CD8-positive, alpha-beta memory T cell (primary cell): ENCODE measurements around the gene SFMBT2. TPM values are rescaled to one million over a fixed set of nuclear protein-coding genes. Genes with fewer than 3 reads are reported as not detected.
"Not testable (repeated sequence)": the region's sequence is repeated elsewhere in the genome, so short reads cannot be mapped to it uniquely, and the experiment has no call there.

Source experiments
- CTCF ChIA-PET: fragments of 350-600 bp; sonication (Branson Sonifier 250); formaldehyde crosslinking; loops from one replicate; lab custom pipeline; 2021; ENCODE audit warnings: antibody characterized with exemption; lab: Charles Lee
- POLR2A ChIA-PET: fragments of 350-600 bp; sonication (Branson Sonifier 250); formaldehyde crosslinking; loops from one replicate; lab custom pipeline; 2021; ENCODE audit warnings: antibody characterized with exemption; lab: Charles Lee
- DNase-seq, 5 donors: peaks; one replicate each; pipeline versions ENCODE4 v3.0.0 to v3.0.0-alpha.2; 2020 to 2022; ENCODE audit warnings: mixed read lengths in 1 of 5
- H3K27ac ChIP-seq: one replicate; pipeline ENCODE4 v1.7.0; 2013; ENCODE audit warnings: low read depth, mild to moderate bottlenecking, low read length, moderate library complexity
- H3K27me3 ChIP-seq: 2 replicates; pipeline ENCODE4 v1.7.0; 2013; ENCODE audit warnings: low read length, mild to moderate bottlenecking; ENCODE audit not compliant: insufficient read depth, poor library complexity, severe bottlenecking
- H3K36me3 ChIP-seq: 2 replicates; pipeline ENCODE4 v1.7.0; 2013; ENCODE audit warnings: mild to moderate bottlenecking, low read length, moderate library complexity; ENCODE audit not compliant: insufficient read depth
- H3K4me1 ChIP-seq: 2 replicates; pipeline ENCODE4 v1.7.0; 2013; ENCODE audit warnings: mild to moderate bottlenecking, low read length, moderate library complexity; ENCODE audit not compliant: insufficient read depth
- H3K4me3 ChIP-seq: 2 replicates; pipeline ENCODE4 v1.7.0; 2013; ENCODE audit warnings: mild to moderate bottlenecking, low read length
- H3K9me3 ChIP-seq: 2 replicates; pipeline ENCODE4 v1.7.0; 2013; ENCODE audit warnings: mild to moderate bottlenecking, low read length
- H3K27ac Mint-ChIP-seq, 8 donors: one replicate each; pipeline ENCODE4 v1.8.0; 2020 to 2021; ENCODE audit warnings: mixed read lengths in 8 of 8, mild to moderate bottlenecking in 6 of 8, inconsistent platforms in 3 of 8, moderate library complexity in 3 of 8
- H3K27me3 Mint-ChIP-seq, 2 donors: one replicate each; pipeline ENCODE4 v1.8.0; 2020 to 2021; ENCODE audit warnings: mixed read lengths in 2 of 2, mild to moderate bottlenecking in 1 of 2, moderate library complexity in 1 of 2
- H3K36me3 Mint-ChIP-seq, 3 donors: one replicate each; pipeline ENCODE4 v1.8.0; 2020 to 2021; ENCODE audit warnings: mixed read lengths in 3 of 3, inconsistent platforms in 1 of 3, mild to moderate bottlenecking in 1 of 3
- H3K4me1 Mint-ChIP-seq, 3 donors: one replicate each; pipeline ENCODE4 v1.8.0; 2020 to 2021; ENCODE audit warnings: mixed read lengths in 3 of 3, inconsistent platforms in 1 of 3, mild to moderate bottlenecking in 1 of 3
- H3K4me3 Mint-ChIP-seq, 7 donors: one replicate each; pipeline ENCODE4 v1.8.0; 2020 to 2021; ENCODE audit warnings: mixed read lengths in 7 of 7, mild to moderate bottlenecking in 6 of 7, moderate library complexity in 4 of 7, inconsistent platforms in 2 of 7
- H3K9me3 Mint-ChIP-seq, 5 donors: one replicate each; pipeline ENCODE4 v1.8.0; 2020 to 2022; ENCODE audit warnings: mixed read lengths in 5 of 5, mild to moderate bottlenecking in 3 of 5, moderate library complexity in 2 of 5, inconsistent platforms in 1 of 5
- polyA plus RNA-seq: library from polyadenylated mRNA; unstranded; fragments of 300-500 nt; fragmentation: Illumina TruSeq; gene quantifications from one replicate; pipeline ENCODE4 v1.2.3, GENCODE V29; 2021
- total RNA-seq, 2 experiments: library from RNA; stranded (reverse); gene quantifications; one replicate each; pipeline ENCODE4 v1.2.3, GENCODE V29; 2021

The SFMBT2 gene
- total and polyA plus RNA-seq, 3 experiments from 2014 or later: 4.9 to 18.3 (median 17.4) TPM

DNA sequence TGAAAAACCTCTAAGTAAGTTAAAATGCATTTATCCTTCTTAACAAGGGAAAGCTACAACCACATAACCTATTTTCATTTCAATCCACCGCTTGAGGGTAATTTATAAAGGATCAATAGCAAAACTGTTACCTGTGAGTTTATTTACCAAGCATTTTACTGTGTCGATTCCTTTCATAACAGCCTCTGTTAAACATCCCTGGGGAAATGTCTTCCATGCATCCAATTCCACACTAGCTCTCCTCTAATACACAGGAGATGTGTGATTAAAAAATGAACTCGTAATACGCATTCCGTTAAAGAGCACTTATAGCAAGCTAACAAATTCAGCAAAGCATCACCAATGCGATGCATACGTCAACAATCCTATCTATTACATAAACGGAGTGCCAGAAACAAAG is 185.7 kb downstream of the SFMBT2 start:
- H3K4me3 ChIP-seq: no peak overlapping the region
- CTCF ChIA-PET: interaction anchor here (0.6 kb wide), 1 partner anchor 38 kb away, joined by 3 read pairs; no protein-coding TSS in a partner anchor
- Mint-ChIP-seq H3K4me3 (no peak overlapping the region), H3K9me3 (peaks cover 8 to 22% (median 21%) of the 10 kb centered on the region in 5 donors), H3K36me3 (peaks cover 49 to 77% (median 49%) of the 10 kb centered on the region in 3 donors), H3K27me3 (no peaks in the 10 kb centered on the region), H3K4me1 (no peaks in the 10 kb centered on the region), H3K27ac (no peak overlapping the region)
- H3K4me1 ChIP-seq: no peaks in the 10 kb centered on the region
- POLR2A ChIA-PET: no interaction called here
- H3K27me3 ChIP-seq: no peaks in the 10 kb centered on the region
- peaks cover 51% of the 10 kb centered on the region for H3K36me3 ChIP-seq
- H3K27ac ChIP-seq: no peak overlapping the region
- no peak for DNase-seq
- peaks cover 8% of the 10 kb centered on the region for H3K9me3 ChIP-seq

DNA sequence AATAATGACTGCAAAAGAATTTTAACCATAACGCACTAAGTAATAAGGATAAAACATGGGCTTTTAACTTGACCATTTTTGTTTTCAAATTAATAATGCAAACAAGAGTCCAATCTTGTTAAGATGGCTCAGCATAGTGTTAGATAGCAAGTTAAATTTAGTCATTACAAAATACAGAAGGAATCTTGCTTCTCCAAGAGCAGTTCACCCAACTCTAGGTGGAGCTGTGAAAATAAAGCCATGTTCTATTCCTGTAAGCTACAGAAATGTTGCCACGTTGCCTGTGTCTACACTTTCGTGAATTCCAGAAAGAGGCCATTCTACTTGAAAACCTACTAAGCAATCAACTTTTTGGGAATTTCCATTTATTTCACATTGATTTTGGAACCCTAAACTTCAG is 191.9 kb downstream of the SFMBT2 start:
- Mint-ChIP-seq H3K4me1 (peaks cover 0 to 6% (median 4%) of the 10 kb centered on the region in 3 donors), H3K9me3 (peaks cover 2 to 10% (median 10%) of the 10 kb centered on the region in 5 donors), H3K27ac (no peak overlapping the region), H3K27me3 (peaks cover 0 to 1% of the 10 kb centered on the region in 2 donors), H3K36me3 (peaks cover 22 to 81% (median 37%) of the 10 kb centered on the region in 3 donors), H3K4me3 (no peak overlapping the region)
- no peak overlapping the region for H3K27ac ChIP-seq
- POLR2A ChIA-PET: no interaction called here
- no peaks in the 10 kb centered on the region for H3K27me3 ChIP-seq
- no peak overlapping the region for H3K4me3 ChIP-seq
- H3K4me1 ChIP-seq: no peaks in the 10 kb centered on the region
- DNase-seq: no peak
- peaks cover 19% of the 10 kb centered on the region for H3K36me3 ChIP-seq
- CTCF ChIA-PET: interaction anchor here (1.0 kb wide), 1 partner anchor 15 kb away, joined by 3 read pairs; no protein-coding TSS in a partner anchor
- H3K9me3 ChIP-seq: peaks cover 3% of the 10 kb centered on the region

DNA sequence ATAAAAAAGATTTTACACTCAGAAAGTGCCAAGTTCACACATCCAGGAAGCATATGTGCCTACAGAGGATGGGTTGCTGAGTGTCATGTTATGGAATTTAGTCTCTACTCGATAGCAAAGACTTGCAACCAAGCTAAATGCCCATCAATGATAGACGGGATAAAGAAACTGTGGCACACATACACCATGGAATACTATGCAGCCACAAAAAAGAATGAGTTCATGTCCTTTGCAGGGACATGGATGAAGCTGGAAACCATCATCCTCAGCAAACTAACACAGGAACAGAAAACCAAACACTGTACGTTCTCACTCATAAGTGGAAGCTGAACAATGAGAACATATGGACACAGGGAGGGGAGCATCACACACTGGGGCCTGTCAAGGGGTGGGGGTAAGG is 198.1 kb downstream of the SFMBT2 start:
- POLR2A ChIA-PET: not testable (repeated sequence)

DNA sequence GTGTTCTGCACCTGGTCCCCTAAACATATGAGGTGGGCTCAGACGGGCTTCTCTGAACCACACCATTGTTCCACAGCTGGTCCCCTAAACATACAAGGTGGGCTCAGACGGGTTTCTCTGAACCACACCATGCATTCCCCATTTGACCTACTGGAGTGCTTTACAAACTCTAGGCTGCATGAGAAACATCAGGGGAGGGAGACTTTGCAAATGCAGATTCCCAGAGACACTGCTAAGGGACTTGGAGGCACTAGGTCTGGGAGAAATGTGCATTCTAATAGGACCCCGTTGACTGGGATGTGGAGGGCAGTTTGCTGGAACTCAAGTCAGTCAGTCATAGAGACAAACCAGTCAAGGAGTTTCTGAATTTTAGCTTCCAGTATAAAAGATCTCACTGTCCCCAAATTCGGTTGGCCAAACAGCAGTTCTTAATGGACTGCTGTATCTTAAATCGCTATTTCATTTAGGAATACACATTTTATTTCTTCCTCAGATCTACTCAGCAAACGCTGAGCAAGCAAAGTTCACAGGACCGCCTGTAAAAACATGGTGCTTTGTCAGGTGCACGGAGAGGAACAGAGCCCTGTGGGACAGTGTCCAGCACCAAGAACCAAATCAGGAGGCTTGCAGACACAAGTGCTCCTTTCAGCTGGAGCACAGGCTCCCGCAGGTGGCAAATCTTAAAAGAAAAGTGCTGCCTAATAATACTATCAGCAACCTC is 198.8 kb downstream of the SFMBT2 start:
- peaks cover 0 to 14% (median 4%) of the 10 kb centered on the region in 3 donors for H3K4me1 Mint-ChIP-seq
- Histone ChIP-seq H3K27me3 (no peaks in the 10 kb centered on the region), H3K9me3 (no peaks in the 10 kb centered on the region), H3K4me1 (no peaks in the 10 kb centered on the region), H3K36me3 (peaks cover 8% of the 10 kb centered on the region), H3K27ac (no peak overlapping the region), H3K4me3 (no peak overlapping the region)
- peaks cover 0 to 3% of the 10 kb centered on the region in 2 donors for H3K27me3 Mint-ChIP-seq
- POLR2A ChIA-PET: no interaction called here
- H3K9me3 Mint-ChIP-seq: no peaks in the 10 kb centered on the region
- peak overlapping the region in 1 of 8 donors; percentile 65 for H3K27ac Mint-ChIP-seq
- no peak overlapping the region for H3K4me3 Mint-ChIP-seq
- CTCF ChIA-PET: no interaction called here
- H3K36me3 Mint-ChIP-seq: peaks cover 24 to 87% (median 38%) of the 10 kb centered on the region in 3 donors
- no peak for DNase-seq

More for the DNA sequence above, 198.1 kb downstream of the SFMBT2 start:
- H3K27ac Mint-ChIP-seq: peak overlapping the region in 1 of 8 donors; percentile 68
- H3K9me3 ChIP-seq, DNase-seq, CTCF ChIA-PET, H3K4me3 ChIP-seq, H3K36me3 ChIP-seq, H3K27ac ChIP-seq, H3K27me3 Mint-ChIP-seq, H3K4me3 Mint-ChIP-seq, H3K9me3 Mint-ChIP-seq, H3K27me3 ChIP-seq, H3K4me1 ChIP-seq: not testable (repeated sequence)
- peaks cover 0 to 14% (median 4%) of the 10 kb centered on the region in 3 donors for H3K4me1 Mint-ChIP-seq
- peaks cover 28 to 87% (median 37%) of the 10 kb centered on the region in 3 donors for H3K36me3 Mint-ChIP-seq

DNA sequence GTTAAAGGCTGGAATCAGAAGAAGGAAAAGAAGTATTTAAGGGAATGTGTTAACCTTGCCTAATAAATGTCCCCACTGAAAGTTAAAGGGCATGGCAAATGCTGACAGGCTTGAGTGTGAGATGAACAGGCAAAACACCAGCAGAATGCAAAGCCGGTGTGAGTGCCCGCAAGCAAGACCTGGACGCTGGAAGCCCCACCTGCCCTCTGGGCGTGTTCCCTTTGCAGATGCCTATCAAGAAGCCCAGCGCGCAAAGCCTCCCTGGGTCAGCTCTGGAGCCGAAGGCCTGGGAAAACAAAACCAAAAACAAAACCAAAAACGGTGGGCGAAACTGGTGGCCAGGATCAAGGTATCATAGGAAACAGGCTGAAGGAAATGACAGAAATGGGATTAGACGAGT is 200.3 kb downstream of the SFMBT2 start:
- no peaks in the 10 kb centered on the region for H3K4me1 ChIP-seq
- peaks cover 0 to 2% of the 10 kb centered on the region in 2 donors for H3K27me3 Mint-ChIP-seq

DNA sequence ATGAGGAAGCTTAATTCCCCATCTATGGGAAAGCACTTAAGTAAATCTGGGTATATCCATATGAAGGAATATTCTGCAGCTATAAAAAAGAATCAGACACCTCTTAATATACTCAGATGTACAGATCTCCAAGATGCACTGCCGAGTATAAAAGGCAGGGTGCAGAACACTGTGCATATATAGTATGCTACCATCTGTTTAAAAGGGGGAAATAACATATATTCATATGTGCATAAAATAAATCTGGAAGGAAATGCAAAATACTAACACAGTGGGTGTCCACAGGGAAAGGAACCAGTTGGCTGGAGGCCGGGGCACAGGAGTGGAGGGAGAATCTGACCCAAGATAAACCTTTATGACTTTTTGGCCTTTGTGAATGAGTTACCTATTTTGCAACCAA is 201.4 kb downstream of the SFMBT2 start:
- no peaks in the 10 kb centered on the region for H3K27me3 ChIP-seq
- no peak for DNase-seq
- Mint-ChIP-seq H3K27me3 (peaks cover 0 to 2% of the 10 kb centered on the region in 2 donors), H3K27ac (no peak overlapping the region), H3K9me3 (no peaks in the 10 kb centered on the region), H3K36me3 (peaks cover 17 to 82% (median 31%) of the 10 kb centered on the region in 3 donors), H3K4me3 (no peak overlapping the region), H3K4me1 (peaks cover 0 to 14% (median 6%) of the 10 kb centered on the region in 3 donors)
- no peak overlapping the region for H3K4me3 ChIP-seq
- peaks cover 2% of the 10 kb centered on the region for H3K36me3 ChIP-seq
- H3K27ac ChIP-seq: no peak overlapping the region
- ChIA-PET CTCF (interaction anchor here (0.8 kb wide), 1 partner anchor 18 kb away, joined by 3 read pairs; no protein-coding TSS in a partner anchor), POLR2A (no interaction called here)
- H3K9me3 ChIP-seq: no peaks in the 10 kb centered on the region
- no peaks in the 10 kb centered on the region for H3K4me1 ChIP-seq

More for the DNA sequence above, 200.3 kb downstream of the SFMBT2 start:
- no peak overlapping the region for H3K27ac ChIP-seq
- Mint-ChIP-seq H3K36me3 (peaks cover 17 to 84% (median 32%) of the 10 kb centered on the region in 3 donors), H3K27ac (peak overlapping the region in 1 of 8 donors; percentile 33), H3K4me1 (peaks cover 0 to 14% (median 6%) of the 10 kb centered on the region in 3 donors), H3K4me3 (no peak overlapping the region), H3K9me3 (no peaks in the 10 kb centered on the region)
- no peaks in the 10 kb centered on the region for H3K27me3 ChIP-seq
- H3K9me3 ChIP-seq: no peaks in the 10 kb centered on the region
- no peak for DNase-seq
- no peak overlapping the region for H3K4me3 ChIP-seq
- ChIA-PET POLR2A (interaction anchor here (0.6 kb wide), 1 partner anchor 50 kb away, joined by 3 read pairs; no protein-coding TSS in a partner anchor), CTCF (no interaction called here)
- H3K36me3 ChIP-seq: peaks cover 8% of the 10 kb centered on the region

DNA sequence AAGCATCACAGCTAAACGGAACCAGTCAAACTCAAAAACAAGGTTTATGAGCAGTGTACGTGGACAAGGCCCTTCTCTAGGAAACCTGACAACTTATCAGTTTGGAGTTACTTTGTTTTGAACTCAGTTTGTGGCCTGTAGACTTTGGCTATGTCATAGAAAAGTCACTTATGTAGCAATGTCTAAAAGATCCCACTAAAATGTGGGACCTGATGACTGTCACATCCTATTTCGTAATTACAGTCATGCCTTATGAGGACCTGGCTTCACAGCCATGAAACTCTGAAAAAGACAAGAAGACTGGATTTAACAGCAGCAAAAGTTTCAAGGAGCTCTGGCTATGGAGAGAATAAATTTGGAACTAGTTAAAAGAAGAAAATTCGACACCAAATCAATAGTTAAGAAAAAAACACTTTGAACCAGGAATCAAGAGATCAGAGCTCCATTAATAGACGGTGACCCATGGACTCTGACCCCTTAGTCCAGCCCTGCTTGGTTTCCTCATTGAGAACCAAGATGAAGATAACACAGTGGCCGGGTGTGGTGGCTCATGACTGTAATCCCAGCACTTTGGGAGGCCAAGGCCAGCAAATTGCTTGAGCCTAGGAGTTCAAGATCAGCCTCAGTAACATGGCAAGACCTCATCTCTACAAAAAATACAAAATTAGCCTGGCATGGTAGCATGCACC is 204.3 kb downstream of the SFMBT2 start:
- DNase-seq: no peak
- Histone ChIP-seq H3K4me3 (no peak overlapping the region), H3K4me1 (no peaks in the 10 kb centered on the region), H3K27me3 (no peaks in the 10 kb centered on the region), H3K36me3 (no peaks in the 10 kb centered on the region), H3K9me3 (no peaks in the 10 kb centered on the region), H3K27ac (no peak overlapping the region)
- no peaks in the 10 kb centered on the region for H3K9me3 Mint-ChIP-seq
- no peaks in the 10 kb centered on the region for H3K27me3 Mint-ChIP-seq
- H3K27ac Mint-ChIP-seq: no peak overlapping the region
- H3K4me3 Mint-ChIP-seq: no peak overlapping the region
- POLR2A ChIA-PET: no interaction called here
- H3K4me1 Mint-ChIP-seq: peaks cover 0 to 14% (median 6%) of the 10 kb centered on the region in 3 donors
- CTCF ChIA-PET: no interaction called here
- H3K36me3 Mint-ChIP-seq: peaks cover 8 to 77% (median 22%) of the 10 kb centered on the region in 3 donors

DNA sequence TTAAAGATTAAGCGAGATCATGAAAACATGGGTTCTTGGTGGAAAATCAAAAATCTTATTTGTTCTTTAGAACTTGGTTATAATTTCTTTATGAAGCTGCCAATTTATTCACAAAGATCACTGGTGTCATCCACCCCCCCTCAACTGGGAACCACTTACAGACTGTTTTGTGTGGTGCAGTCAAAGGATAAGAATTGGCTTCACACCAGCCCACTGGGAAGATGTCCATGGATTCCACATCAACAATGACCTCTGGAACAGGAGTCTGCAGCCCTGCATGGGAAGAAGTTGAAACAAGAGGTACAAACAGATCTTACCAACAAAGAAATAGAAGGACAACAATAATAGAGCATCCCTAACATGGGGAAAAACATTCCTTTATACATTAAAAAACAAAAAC is 205.2 kb downstream of the SFMBT2 start:
- no peaks in the 10 kb centered on the region for H3K36me3 ChIP-seq
- H3K27ac Mint-ChIP-seq: peak overlapping the region in 2 of 8 donors; percentile 11 to 58
- POLR2A ChIA-PET: no interaction called here

More for the DNA sequence above, 205.2 kb downstream of the SFMBT2 start:
- H3K4me3 ChIP-seq: no peak overlapping the region
- H3K27ac ChIP-seq: no peak overlapping the region
- no peak for DNase-seq
- no peaks in the 10 kb centered on the region for H3K27me3 Mint-ChIP-seq
- H3K36me3 Mint-ChIP-seq: peaks cover 8 to 79% (median 24%) of the 10 kb centered on the region in 3 donors
- H3K4me1 Mint-ChIP-seq: peaks cover 0 to 14% (median 6%) of the 10 kb centered on the region in 3 donors
- H3K4me1 ChIP-seq: no peaks in the 10 kb centered on the region
- H3K9me3 Mint-ChIP-seq: no peaks in the 10 kb centered on the region
- no peaks in the 10 kb centered on the region for H3K9me3 ChIP-seq
- H3K27me3 ChIP-seq: no peaks in the 10 kb centered on the region
- no peak overlapping the region for H3K4me3 Mint-ChIP-seq
- CTCF ChIA-PET: no interaction called here
